Activated CD8-positive, alpha-beta memory T cell treated with anti-CD3 and anti-CD28 coated beads, Interleukin-2, amount 10 ng/mL, durations not matched to agents 7 days and 5 days (primary cell): ENCODE data around the gene TFEB. TPM values are rescaled to one million over a fixed set of nuclear protein-coding genes. Genes with fewer than 3 reads are reported as not detected.

Source experiments
- ATAC-seq: fragments of 150-1000 bp; cut with Tn5 transposase; one replicate; pipeline ENCODE4 v1.10.0; 2021; ENCODE audit warnings: moderate library complexity
- CTCF ChIA-PET: fragments of 350-600 bp; sonication (Branson Sonifier 250); formaldehyde crosslinking; loops from one replicate; lab custom pipeline; 2021; ENCODE audit warnings: antibody characterized with exemption; lab: Charles Lee
- DNase-seq: peaks from one replicate; pipeline ENCODE4 v3.0.0-alpha.2; 2020
- H3K27ac Mint-ChIP-seq: one replicate; pipeline ENCODE4 v1.8.0; 2021; ENCODE audit warnings: mild to moderate bottlenecking, mixed read lengths
- H3K27me3 Mint-ChIP-seq: one replicate; pipeline ENCODE4 v1.8.0; 2021; ENCODE audit warnings: mixed read lengths
- H3K36me3 Mint-ChIP-seq: one replicate; pipeline ENCODE4 v1.8.0; 2021; ENCODE audit warnings: mild to moderate bottlenecking, mixed read lengths
- H3K4me1 Mint-ChIP-seq: one replicate; pipeline ENCODE4 v1.8.0; 2021; ENCODE audit warnings: mixed read lengths
- H3K4me3 Mint-ChIP-seq: one replicate; pipeline ENCODE4 v1.8.0; 2021; ENCODE audit warnings: mild to moderate bottlenecking, moderate library complexity, mixed read lengths
- H3K9me3 Mint-ChIP-seq: one replicate; pipeline ENCODE4 v1.8.0; 2022; ENCODE audit warnings: low read depth, mixed read lengths
- total RNA-seq, 2 experiments: library from RNA; stranded (reverse); gene quantifications; one replicate each; pipeline ENCODE4 v1.2.3, GENCODE V29; 2021

The TFEB gene
- total RNA-seq, 2 experiments from 2014 or later = 14.5 to 15.8 TPM

DNA sequence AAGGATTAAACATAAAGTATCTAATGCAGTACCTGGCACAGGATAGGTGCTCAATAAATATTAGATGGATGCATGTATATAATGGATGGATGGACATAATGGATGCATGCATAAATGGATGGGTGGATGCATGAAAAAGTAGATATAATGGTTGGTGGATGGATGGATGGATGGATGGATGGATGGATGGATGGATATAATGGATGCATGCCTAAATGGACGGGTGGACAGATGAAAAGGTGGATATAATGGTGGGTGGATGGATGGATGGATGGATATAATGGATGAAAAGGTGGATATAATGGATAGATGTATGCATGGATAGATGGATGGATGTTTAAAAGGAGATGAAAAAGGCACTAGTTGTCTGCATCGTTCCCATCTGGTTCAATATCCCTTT, 26.0 kb downstream of the TFEB start:
- ATAC-seq (no peak), DNase-seq (no peak)
- Mint-ChIP-seq H3K36me3 (peaks cover 2% of the 10 kb centered on the region), H3K4me3 (no peak overlapping the region), H3K27me3 (no peaks in the 10 kb centered on the region), H3K4me1 (peaks cover 43% of the 10 kb centered on the region), H3K9me3 (no peaks in the 10 kb centered on the region), H3K27ac (no peak overlapping the region)
- CTCF ChIA-PET = interaction anchor here (2.2 to 5.5 kb wide), 2 partner anchors 7 to 25 kb away, joined by 9 to 34 read pairs; partner anchors contain the start of gene TFEB

DNA sequence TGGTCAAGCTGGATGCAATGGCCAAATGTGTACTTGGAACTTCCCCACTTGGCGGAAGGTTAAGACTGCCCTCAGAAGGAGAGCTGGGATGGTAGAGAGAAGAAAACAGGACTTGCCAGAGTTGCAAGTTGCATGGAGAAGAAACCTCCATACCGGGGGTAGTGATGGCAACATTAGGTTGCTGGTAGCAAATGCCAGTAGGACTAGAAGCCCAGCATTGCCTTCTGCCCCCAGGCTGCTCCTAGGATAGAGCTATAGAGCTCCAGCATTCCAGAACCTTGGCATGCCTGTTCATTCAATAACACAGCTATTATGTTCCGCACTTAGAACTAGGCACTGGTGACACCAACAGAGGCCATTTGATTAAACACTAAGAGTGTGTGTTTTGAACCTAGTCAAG, 26.6 kb downstream of the TFEB start:
- H3K4me3 Mint-ChIP-seq = no peak overlapping the region
- no peak overlapping the region for H3K27ac Mint-ChIP-seq
- CTCF ChIA-PET = interaction anchor here (0.6 to 5.5 kb wide), 4 partner anchors 7 to 281 kb away, joined by 3 to 34 read pairs (median 6); partner anchors contain the start of gene TFEB
- no peaks in the 10 kb centered on the region for H3K9me3 Mint-ChIP-seq
- H3K36me3 Mint-ChIP-seq = peaks cover 2% of the 10 kb centered on the region
- no peak for ATAC-seq
- DNase-seq = no peak
- H3K27me3 Mint-ChIP-seq = no peaks in the 10 kb centered on the region
- peaks cover 39% of the 10 kb centered on the region for H3K4me1 Mint-ChIP-seq

DNA sequence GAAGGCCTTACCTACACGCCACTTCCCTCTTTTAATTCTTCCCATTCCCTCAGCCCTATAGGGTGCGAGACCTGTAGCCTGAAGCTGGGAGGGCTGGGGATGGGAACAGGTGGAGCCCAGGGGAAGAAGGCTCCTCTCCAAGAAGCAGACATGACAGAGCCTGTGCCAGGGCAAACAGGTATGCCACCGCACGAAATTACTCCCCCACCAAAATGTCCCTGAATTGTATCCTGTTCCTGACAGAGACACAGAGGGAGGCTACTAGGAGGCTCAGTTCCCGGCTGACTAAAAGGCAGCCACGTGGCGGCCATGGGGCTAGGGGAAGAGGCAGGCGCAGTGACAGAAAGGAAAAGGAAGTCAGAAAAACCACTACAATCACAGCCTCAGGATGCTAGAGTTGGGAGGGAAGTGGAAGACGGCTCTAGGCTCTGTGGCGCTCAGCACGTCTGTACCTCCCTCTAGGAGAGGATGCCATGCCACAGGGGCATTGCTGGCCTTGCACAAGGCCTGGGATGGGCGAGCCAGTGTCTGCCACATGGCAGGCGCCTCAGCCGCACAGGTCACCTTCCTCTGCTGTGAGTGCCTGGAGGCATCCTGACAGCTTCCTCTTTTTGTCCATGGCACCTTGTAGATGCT, 27.7 kb downstream of the TFEB start:
- Mint-ChIP-seq H3K4me1 (peaks cover 33% of the 10 kb centered on the region), H3K27me3 (no peaks in the 10 kb centered on the region), H3K36me3 (peaks cover 2% of the 10 kb centered on the region), H3K4me3 (peak overlapping the region; percentile 19), H3K27ac (peak overlapping the region; percentile 64), H3K9me3 (no peaks in the 10 kb centered on the region)
- peak; percentile 59 for ATAC-seq
- CTCF ChIA-PET = interaction anchor here (1.3 to 5.5 kb wide), 5 partner anchors 9 to 27 kb away, joined by 3 to 34 read pairs (median 9); partner anchors contain the start of gene TFEB
- peak; percentile 57 for DNase-seq

DNA sequence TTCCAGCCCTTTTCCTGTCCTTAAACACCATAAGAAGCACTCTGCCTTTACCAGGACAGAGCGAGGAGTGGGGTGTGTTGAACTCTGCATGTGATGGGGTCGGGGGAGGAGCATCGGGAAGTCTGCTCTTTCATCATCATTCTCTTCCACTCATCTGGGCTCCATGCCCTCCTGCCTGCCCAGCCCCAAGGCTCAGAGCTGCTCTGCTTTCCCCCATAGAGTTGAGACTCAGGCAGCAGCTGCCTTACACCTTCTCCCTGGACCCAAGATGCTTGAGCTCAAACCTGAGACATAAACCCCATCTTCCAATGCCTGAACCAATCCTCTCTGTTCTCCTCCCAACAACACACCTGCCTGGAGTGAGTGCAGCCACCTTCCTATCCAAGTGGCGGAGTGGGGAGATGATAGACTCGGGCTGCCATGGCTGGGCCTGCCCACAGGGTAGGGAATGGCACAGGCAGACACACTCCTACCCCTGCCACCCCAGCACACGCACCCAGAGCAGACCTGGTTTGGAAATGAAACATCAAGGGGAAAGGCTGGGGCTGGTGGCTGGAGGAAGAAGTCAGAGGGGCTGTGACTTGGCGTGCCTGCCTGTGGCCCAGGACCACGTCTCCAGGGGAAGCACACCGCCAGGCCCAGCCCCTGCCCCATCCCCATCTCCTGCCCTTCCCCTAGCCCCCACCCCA, 28.4 kb downstream of the TFEB start:
- Mint-ChIP-seq H3K27me3 (no peaks in the 10 kb centered on the region), H3K4me3 (peak overlapping the region; percentile 19), H3K9me3 (no peaks in the 10 kb centered on the region), H3K36me3 (peaks cover 2% of the 10 kb centered on the region), H3K4me1 (peaks cover 33% of the 10 kb centered on the region), H3K27ac (peak overlapping the region; percentile 64)
- DNase-seq (no peak), ATAC-seq (no peak)
- CTCF ChIA-PET = interaction anchor here (1.1 to 5.5 kb wide), 9 partner anchors 9 to 338 kb away, joined by 3 to 34 read pairs (median 5); no protein-coding TSS in a partner anchor

- H3K36me3 Mint-ChIP-seq = peaks cover 2% of the 10 kb centered on the region
- H3K4me3 Mint-ChIP-seq = no peak overlapping the region
- peaks cover 33% of the 10 kb centered on the region for H3K4me1 Mint-ChIP-seq
- peak; percentile 92 for ATAC-seq
- DNase-seq = peak; percentile 85
- H3K27ac Mint-ChIP-seq = peak overlapping the region; percentile 67
- H3K27me3 Mint-ChIP-seq = no peaks in the 10 kb centered on the region
- CTCF ChIA-PET = interaction anchor here (0.6 to 5.5 kb wide), 18 partner anchors 10 to 338 kb away, joined by 3 to 34 read pairs (median 5); no protein-coding TSS in a partner anchor
- no peaks in the 10 kb centered on the region for H3K9me3 Mint-ChIP-seq
Observed at GRCh38 chr6:41705996-41706835, 29.2 kb downstream of the TFEB start.

- peaks cover 33% of the 10 kb centered on the region for H3K4me1 Mint-ChIP-seq
- no peak for ATAC-seq
- DNase-seq = no peak
- no peak overlapping the region for H3K4me3 Mint-ChIP-seq
- no peaks in the 10 kb centered on the region for H3K36me3 Mint-ChIP-seq
- no peaks in the 10 kb centered on the region for H3K9me3 Mint-ChIP-seq
- CTCF ChIA-PET = interaction anchor here (0.7 to 5.5 kb wide), 18 partner anchors 10 to 337 kb away, joined by 3 to 34 read pairs (median 5); partner anchors contain the start of gene TOMM6
- H3K27me3 Mint-ChIP-seq = no peaks in the 10 kb centered on the region
- H3K27ac Mint-ChIP-seq = no peak overlapping the region
Observed at GRCh38 chr6:41705311-41705995, 30.0 kb downstream of the TFEB start.

GRCh38 chr6:41704656-41705310, 30.6 kb downstream of the TFEB start:
- ATAC-seq = no peak
- Mint-ChIP-seq H3K4me1 (peaks cover 33% of the 10 kb centered on the region), H3K36me3 (no peaks in the 10 kb centered on the region), H3K4me3 (no peak overlapping the region), H3K27me3 (no peaks in the 10 kb centered on the region), H3K9me3 (no peaks in the 10 kb centered on the region), H3K27ac (no peak overlapping the region)
- CTCF ChIA-PET = interaction anchor here (0.7 to 5.5 kb wide), 10 partner anchors 12 to 102 kb away, joined by 3 to 34 read pairs (median 5); partner anchors contain the start of gene TOMM6
- no peak for DNase-seq

DNA sequence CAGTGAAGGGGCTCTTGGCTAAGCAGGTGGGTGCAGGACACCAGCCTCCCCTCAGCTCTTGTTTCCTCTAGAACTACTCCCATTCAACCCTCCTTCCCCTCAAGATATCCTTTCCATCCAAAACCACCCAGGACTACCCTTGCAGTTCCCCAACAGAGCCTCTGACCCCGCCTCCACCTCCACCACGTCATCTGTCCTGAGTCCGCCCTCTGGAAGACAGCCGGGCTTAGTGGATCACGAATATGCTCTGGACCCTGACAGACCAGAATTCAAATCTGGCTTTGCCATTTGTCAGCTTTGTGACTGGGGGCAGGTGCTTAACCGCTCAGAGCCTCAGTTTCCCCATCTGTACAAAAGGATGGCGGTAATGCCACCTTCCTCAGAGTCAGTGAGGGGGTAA, 31.4 kb downstream of the TFEB start:
- no peaks in the 10 kb centered on the region for H3K36me3 Mint-ChIP-seq
- H3K27me3 Mint-ChIP-seq = no peaks in the 10 kb centered on the region
- H3K9me3 Mint-ChIP-seq = no peaks in the 10 kb centered on the region
- peaks cover 33% of the 10 kb centered on the region for H3K4me1 Mint-ChIP-seq
- no peak for ATAC-seq
- no peak overlapping the region for H3K4me3 Mint-ChIP-seq
- no peak for DNase-seq
- H3K27ac Mint-ChIP-seq = no peak overlapping the region
- CTCF ChIA-PET = interaction anchor here (0.9 to 5.5 kb wide), 5 partner anchors 12 to 101 kb away, joined by 3 to 34 read pairs (median 4); partner anchors contain the start of gene TOMM6

DNA sequence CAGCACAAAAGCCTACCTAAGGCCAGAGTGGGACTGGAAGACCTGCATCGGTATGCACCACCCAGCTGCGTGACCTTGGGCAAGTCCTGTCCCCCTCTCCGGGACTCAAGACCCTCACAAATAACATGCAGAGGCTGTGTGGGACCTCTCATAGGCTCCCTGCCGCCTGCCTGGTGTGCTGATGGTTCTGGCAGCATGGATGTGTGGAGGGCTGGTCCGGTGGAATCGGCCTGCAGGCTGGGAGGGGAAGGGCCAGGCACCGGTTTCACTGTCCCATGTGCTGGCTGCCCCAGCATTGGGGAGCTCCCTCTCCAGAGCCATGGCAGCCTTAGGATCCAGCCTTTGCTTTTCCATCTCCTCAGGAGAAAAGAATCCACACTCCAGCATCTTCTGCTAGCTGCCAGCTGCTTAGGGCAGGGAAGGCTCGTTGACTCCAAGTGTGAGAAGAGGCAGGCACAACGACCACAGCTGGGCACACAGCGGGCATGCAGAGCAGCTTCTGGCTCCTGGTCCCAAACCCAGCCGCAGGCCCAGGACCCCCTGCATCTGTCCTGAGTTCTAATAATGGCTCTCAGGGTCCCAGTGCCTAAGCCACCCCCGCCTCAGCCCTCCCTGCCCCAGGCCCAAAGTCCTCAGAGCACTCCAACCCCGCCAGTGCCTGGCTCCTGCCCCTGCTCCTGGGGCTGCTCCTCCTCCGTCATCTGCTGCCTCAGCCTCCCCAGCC, 32.5 kb downstream of the TFEB start:
- Mint-ChIP-seq H3K4me1 (peaks cover 25% of the 10 kb centered on the region), H3K4me3 (no peak overlapping the region), H3K36me3 (no peaks in the 10 kb centered on the region), H3K27me3 (no peaks in the 10 kb centered on the region), H3K9me3 (no peaks in the 10 kb centered on the region), H3K27ac (no peak overlapping the region)
- ATAC-seq (no peak), DNase-seq (no peak)
- CTCF ChIA-PET = interaction anchor here (0.6 to 0.9 kb wide), 2 partner anchors 31 to 523 kb away, joined by 3 read pairs; no protein-coding TSS in a partner anchor

- CTCF ChIA-PET = interaction anchor here (0.6 kb wide), 1 partner anchor 522 kb away, joined by 3 read pairs; no protein-coding TSS in a partner anchor
- Mint-ChIP-seq H3K9me3 (no peaks in the 10 kb centered on the region), H3K27ac (no peak overlapping the region), H3K36me3 (no peaks in the 10 kb centered on the region), H3K4me1 (peaks cover 18% of the 10 kb centered on the region), H3K27me3 (no peaks in the 10 kb centered on the region), H3K4me3 (no peak overlapping the region)
- no peak for DNase-seq
- no peak for ATAC-seq
Observed at GRCh38 chr6:41702089-41702745, 33.2 kb downstream of the TFEB start.
